Karpas-422 (cell line): ENCODE measurements around the gene SSH2. TPM values are rescaled to one million over a fixed set of nuclear protein-coding genes. Genes with fewer than 3 reads are reported as not detected.
"Not testable (repeated sequence)": the region's sequence is repeated elsewhere in the genome, so short reads cannot be mapped to it uniquely, and the experiment has no call there.

Experiments
- DNase-seq: peaks from one replicate; pipeline ENCODE4 v3.0.0-alpha.2; 2015
- H2AFZ ChIP-seq: fragments of 200-600 bp; sonication (generic); 2 replicates; pipeline ENCODE4 v1.6.1; 2014; ENCODE audit warnings: antibody characterized with exemption, low read length, mixed read lengths
- H3K27ac ChIP-seq: fragments of 200-600 bp; sonication (generic); 2 replicates; pipeline ENCODE4 v1.5.1; 2014; ENCODE audit warnings: mild to moderate bottlenecking, low read length, moderate library complexity
- H3K27me3 ChIP-seq: fragments of 200-600 bp; sonication (generic); 2 replicates; pipeline ENCODE4 v1.6.1; 2014; ENCODE audit warnings: low read length, mixed read lengths
- H3K36me3 ChIP-seq: fragments of 200-600 bp; sonication (generic); 2 replicates; pipeline ENCODE4 v1.6.1; 2014; ENCODE audit warnings: low read length, mixed read lengths; ENCODE audit not compliant: insufficient read depth
- H3K4me1 ChIP-seq: fragments of 200-600 bp; sonication (generic); 2 replicates; pipeline ENCODE4 v1.6.1; 2014; ENCODE audit warnings: mild to moderate bottlenecking, low read length, mixed read lengths
- H3K4me2 ChIP-seq: fragments of 200-600 bp; sonication (generic); 2 replicates; pipeline ENCODE4 v1.6.1; 2014; ENCODE audit warnings: low read length, low read depth, mild to moderate bottlenecking; ENCODE audit not compliant: poor library complexity, severe bottlenecking
- H3K4me3 ChIP-seq: fragments of 200-600 bp; sonication (generic); 2 replicates; pipeline ENCODE4 v1.5.1; 2014; ENCODE audit warnings: mild to moderate bottlenecking, antibody characterized with exemption, low read length, mixed read lengths
- H3K79me2 ChIP-seq: fragments of 200-600 bp; sonication (generic); 2 replicates; pipeline ENCODE4 v1.6.1; 2014; ENCODE audit warnings: mild to moderate bottlenecking, low read length, mixed read lengths
- H3K9ac ChIP-seq: fragments of 200-600 bp; sonication (generic); 2 replicates; pipeline ENCODE4 v1.6.0; 2014; ENCODE audit warnings: low read length
- H3K9me2 ChIP-seq: fragments of 200-600 bp; sonication (generic), shearing (Covaris generic); replicated peaks from 2 replicates; pipeline ENCODE4 v1.6.0; 2014; ENCODE audit warnings: mild to moderate bottlenecking, low read length, moderate library complexity; ENCODE audit not compliant: insufficient read depth
- H3K9me3 ChIP-seq: fragments of 300-700, 200-600 bp; sonication (generic); 2 replicates; pipeline ENCODE4 v1.6.1; 2014; ENCODE audit warnings: low read length, mixed read lengths
- H4K20me1 ChIP-seq: fragments of 200-600 bp; sonication (generic); 2 replicates; pipeline ENCODE4 v1.6.1; 2014; ENCODE audit warnings: mild to moderate bottlenecking, antibody characterized with exemption, low read length, low read depth; ENCODE audit not compliant: insufficient read depth
- total RNA-seq: library from RNA; depleted of rRNA; stranded (reverse); fragments of >200 nt; shearing (Covaris generic); gene quantifications from 2 replicates; pipeline ENCODE4 v1.2.3, GENCODE V29; 2014; ENCODE audit warnings: low replicate concordance

Gene SSH2
- total RNA-seq, 1 experiment from 2014 or later = 53.9 TPM

GRCh38 chr17:29725408-29725807 is 204.6 kb downstream of the SSH2 start:
- not testable (repeated sequence) for H3K9ac ChIP-seq, H3K27me3 ChIP-seq, H3K4me3 ChIP-seq, H3K36me3 ChIP-seq, H2AFZ ChIP-seq, DNase-seq, H4K20me1 ChIP-seq, H3K9me2 ChIP-seq, H3K27ac ChIP-seq, H3K4me2 ChIP-seq, H3K9me3 ChIP-seq
- H3K4me1 ChIP-seq = peaks cover 46% of the 10 kb centered on the region
- peaks cover 81% of the 10 kb centered on the region for H3K79me2 ChIP-seq

- Histone ChIP-seq H3K4me2 (peak overlapping the region; percentile 71), H4K20me1 (no peaks in the 10 kb centered on the region), H3K79me2 (peaks cover 81% of the 10 kb centered on the region), H2AFZ (no peak overlapping the region), H3K4me3 (peak overlapping the region; percentile 25; the same call in 1 of the 2 replicates), H3K4me1 (peaks cover 57% of the 10 kb centered on the region), H3K9me3 (no peaks in the 10 kb centered on the region), H3K36me3 (no peaks in the 10 kb centered on the region), H3K9ac (peak overlapping the region; percentile 21; the same call in 1 of the 2 replicates), H3K27ac (peak overlapping the region; percentile 78), H3K9me2 (no peaks in the 10 kb centered on the region), H3K27me3 (no peaks in the 10 kb centered on the region)
- DNase-seq = peak; percentile 69
These were observed 206.6 kb downstream of the SSH2 start for GRCh38 chr17:29723278-29724047.

- Histone ChIP-seq H3K79me2 (peaks cover 80% of the 10 kb centered on the region), H3K27me3 (no peaks in the 10 kb centered on the region), H3K9me2 (no peaks in the 10 kb centered on the region), H3K36me3 (no peaks in the 10 kb centered on the region), H3K4me2 (peak overlapping the region; percentile 71), H2AFZ (no peak overlapping the region), H3K27ac (peak overlapping the region; percentile 78), H3K9ac (peak overlapping the region; percentile 36), H3K4me1 (peaks cover 63% of the 10 kb centered on the region), H3K9me3 (no peaks in the 10 kb centered on the region), H3K4me3 (peak overlapping the region; percentile 25; the same call in 1 of the 2 replicates), H4K20me1 (no peaks in the 10 kb centered on the region)
- peak; percentile 77 for DNase-seq
These were observed 207.4 kb downstream of the SSH2 start for GRCh38 chr17:29722411-29723198.

GRCh38 chr17:29720551-29720950 is 209.5 kb downstream of the SSH2 start:
- no peak overlapping the region for H3K4me2 ChIP-seq
- DNase-seq = no peak
- no peak overlapping the region for H3K9ac ChIP-seq
- H3K9me3 ChIP-seq = no peaks in the 10 kb centered on the region
- H3K4me3 ChIP-seq = no peak overlapping the region
- H3K27ac ChIP-seq = no peak overlapping the region
- no peaks in the 10 kb centered on the region for H3K36me3 ChIP-seq
- H3K9me2 ChIP-seq = no peaks in the 10 kb centered on the region
- no peak overlapping the region for H2AFZ ChIP-seq
- peaks cover 65% of the 10 kb centered on the region for H3K4me1 ChIP-seq
- H3K27me3 ChIP-seq = no peaks in the 10 kb centered on the region
- no peaks in the 10 kb centered on the region for H4K20me1 ChIP-seq
- peaks cover 80% of the 10 kb centered on the region for H3K79me2 ChIP-seq

GRCh38 chr17:29719469-29719868 is 210.6 kb downstream of the SSH2 start:
- H2AFZ ChIP-seq = no peak overlapping the region
- DNase-seq = no peak
- no peaks in the 10 kb centered on the region for H3K9me3 ChIP-seq
- no peaks in the 10 kb centered on the region for H4K20me1 ChIP-seq
- H3K4me3 ChIP-seq = no peak overlapping the region
- H3K36me3 ChIP-seq = no peaks in the 10 kb centered on the region
- no peaks in the 10 kb centered on the region for H3K9me2 ChIP-seq
- H3K79me2 ChIP-seq = peaks cover 81% of the 10 kb centered on the region
- no peaks in the 10 kb centered on the region for H3K27me3 ChIP-seq
- H3K27ac ChIP-seq = no peak overlapping the region
- H3K4me2 ChIP-seq = no peak overlapping the region
- H3K9ac ChIP-seq = no peak overlapping the region
- H3K4me1 ChIP-seq = peaks cover 69% of the 10 kb centered on the region

GRCh38 chr17:29718446-29719039 is 211.5 kb downstream of the SSH2 start:
- peaks cover 73% of the 10 kb centered on the region for H3K4me1 ChIP-seq
- no peaks in the 10 kb centered on the region for H3K27me3 ChIP-seq
- no peak overlapping the region for H3K9ac ChIP-seq
- H3K9me2 ChIP-seq = no peaks in the 10 kb centered on the region
- H2AFZ ChIP-seq = no peak overlapping the region
- peak overlapping the region; percentile 18; the same call in 1 of the 2 replicates for H3K27ac ChIP-seq
- no peaks in the 10 kb centered on the region for H4K20me1 ChIP-seq
- peaks cover 90% of the 10 kb centered on the region for H3K79me2 ChIP-seq
- no peaks in the 10 kb centered on the region for H3K9me3 ChIP-seq
- H3K4me2 ChIP-seq = no peak overlapping the region
- no peak overlapping the region for H3K4me3 ChIP-seq
- DNase-seq = no peak
- H3K36me3 ChIP-seq = no peaks in the 10 kb centered on the region

- H3K9me3 ChIP-seq = no peaks in the 10 kb centered on the region
- no peak for DNase-seq
- peaks cover 66% of the 10 kb centered on the region for H3K4me1 ChIP-seq
- no peak overlapping the region for H3K4me2 ChIP-seq
- no peak overlapping the region for H3K4me3 ChIP-seq
- peaks cover 87% of the 10 kb centered on the region for H3K79me2 ChIP-seq
- no peaks in the 10 kb centered on the region for H3K9me2 ChIP-seq
- H3K9ac ChIP-seq = no peak overlapping the region
- no peaks in the 10 kb centered on the region for H3K27me3 ChIP-seq
- no peaks in the 10 kb centered on the region for H3K36me3 ChIP-seq
- H4K20me1 ChIP-seq = no peaks in the 10 kb centered on the region
- H3K27ac ChIP-seq = peak overlapping the region; percentile 39
- no peak overlapping the region for H2AFZ ChIP-seq
These were observed 212.2 kb downstream of the SSH2 start for GRCh38 chr17:29717817-29718216.

- no peak overlapping the region for H3K4me2 ChIP-seq
- H2AFZ ChIP-seq = no peak overlapping the region
These were observed 213.5 kb downstream of the SSH2 start for GRCh38 chr17:29716566-29716965.

More at GRCh38 chr17:29716566-29716965, 213.5 kb downstream of the SSH2 start:
- H3K27ac ChIP-seq = peak overlapping the region; percentile 39; the same call in 1 of the 2 replicates
- no peak for DNase-seq
- no peaks in the 10 kb centered on the region for H3K9me2 ChIP-seq
- H4K20me1 ChIP-seq = no peaks in the 10 kb centered on the region
- no peak overlapping the region for H3K9ac ChIP-seq
- no peak overlapping the region for H3K4me3 ChIP-seq
- no peaks in the 10 kb centered on the region for H3K36me3 ChIP-seq
- H3K79me2 ChIP-seq = peaks cover 80% of the 10 kb centered on the region
- H3K27me3 ChIP-seq = no peaks in the 10 kb centered on the region
- H3K4me1 ChIP-seq = peaks cover 56% of the 10 kb centered on the region
- no peaks in the 10 kb centered on the region for H3K9me3 ChIP-seq
